ENCODE results near the gene CACNG5.

DNA sequence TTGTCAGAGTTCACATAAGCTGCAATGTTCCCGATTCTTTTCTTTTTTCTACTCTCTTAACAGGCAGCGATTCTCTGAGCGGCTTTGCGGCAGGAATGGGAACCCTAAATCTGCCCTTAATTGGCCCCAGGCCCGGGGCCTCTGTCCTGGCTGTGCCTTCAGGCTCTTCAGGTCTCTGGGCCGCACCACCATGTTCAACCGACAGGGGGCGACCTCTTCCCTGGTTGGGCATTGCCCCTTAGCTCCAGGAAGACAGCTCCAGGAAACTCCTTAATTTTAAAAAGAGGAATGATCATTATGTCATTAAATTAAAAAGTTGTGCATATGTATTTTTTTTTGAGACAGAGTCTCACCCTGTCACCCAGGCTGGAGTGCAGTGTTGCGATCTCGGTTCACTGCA lies 20.3 kb downstream of the CACNG5 start:
- TF ChIP-seq, protein P1, sequence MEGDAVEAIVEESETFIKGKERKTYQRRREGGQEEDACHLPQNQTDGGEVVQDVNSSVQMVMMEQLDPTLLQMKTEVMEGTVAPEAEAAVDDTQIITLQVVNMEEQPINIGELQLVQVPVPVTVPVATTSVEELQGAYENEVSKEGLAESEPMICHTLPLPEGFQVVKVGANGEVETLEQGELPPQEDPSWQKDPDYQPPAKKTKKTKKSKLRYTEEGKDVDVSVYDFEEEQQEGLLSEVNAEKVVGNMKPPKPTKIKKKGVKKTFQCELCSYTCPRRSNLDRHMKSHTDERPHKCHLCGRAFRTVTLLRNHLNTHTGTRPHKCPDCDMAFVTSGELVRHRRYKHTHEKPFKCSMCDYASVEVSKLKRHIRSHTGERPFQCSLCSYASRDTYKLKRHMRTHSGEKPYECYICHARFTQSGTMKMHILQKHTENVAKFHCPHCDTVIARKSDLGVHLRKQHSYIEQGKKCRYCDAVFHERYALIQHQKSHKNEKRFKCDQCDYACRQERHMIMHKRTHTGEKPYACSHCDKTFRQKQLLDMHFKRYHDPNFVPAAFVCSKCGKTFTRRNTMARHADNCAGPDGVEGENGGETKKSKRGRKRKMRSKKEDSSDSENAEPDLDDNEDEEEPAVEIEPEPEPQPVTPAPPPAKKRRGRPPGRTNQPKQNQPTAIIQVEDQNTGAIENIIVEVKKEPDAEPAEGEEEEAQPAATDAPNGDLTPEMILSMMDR (IDR thresholded peaks at IDR 0.05) = no peak
- TF ChIP-seq POLR2A (IDR thresholded peaks at IDR 0.05) = no peak
